ENCODE measurements around the gene INAVA. TPM values are rescaled to one million over a fixed set of nuclear protein-coding genes. Genes with fewer than 3 reads are reported as not detected.
A peak's percentile ranks its signal among the peaks of the same experiment; 100 is the strongest.

INAVA gene
- total RNA-seq, 1 donor from 2014 or later = 28.7 TPM

GRCh38 chr1:200887036-200887435 lies 7.7 kb upstream of the INAVA start:
- no peak overlapping the region for H3K4me3 ChIP-seq (ENCODE audit: low read depth, low read length)
- H3K27me3 ChIP-seq (ENCODE audit: control insufficient read depth, insufficient read depth, low read length) = no peaks in the 10 kb centered on the region
- TF ChIP-seq, protein P1, sequence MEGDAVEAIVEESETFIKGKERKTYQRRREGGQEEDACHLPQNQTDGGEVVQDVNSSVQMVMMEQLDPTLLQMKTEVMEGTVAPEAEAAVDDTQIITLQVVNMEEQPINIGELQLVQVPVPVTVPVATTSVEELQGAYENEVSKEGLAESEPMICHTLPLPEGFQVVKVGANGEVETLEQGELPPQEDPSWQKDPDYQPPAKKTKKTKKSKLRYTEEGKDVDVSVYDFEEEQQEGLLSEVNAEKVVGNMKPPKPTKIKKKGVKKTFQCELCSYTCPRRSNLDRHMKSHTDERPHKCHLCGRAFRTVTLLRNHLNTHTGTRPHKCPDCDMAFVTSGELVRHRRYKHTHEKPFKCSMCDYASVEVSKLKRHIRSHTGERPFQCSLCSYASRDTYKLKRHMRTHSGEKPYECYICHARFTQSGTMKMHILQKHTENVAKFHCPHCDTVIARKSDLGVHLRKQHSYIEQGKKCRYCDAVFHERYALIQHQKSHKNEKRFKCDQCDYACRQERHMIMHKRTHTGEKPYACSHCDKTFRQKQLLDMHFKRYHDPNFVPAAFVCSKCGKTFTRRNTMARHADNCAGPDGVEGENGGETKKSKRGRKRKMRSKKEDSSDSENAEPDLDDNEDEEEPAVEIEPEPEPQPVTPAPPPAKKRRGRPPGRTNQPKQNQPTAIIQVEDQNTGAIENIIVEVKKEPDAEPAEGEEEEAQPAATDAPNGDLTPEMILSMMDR (IDR thresholded peaks at IDR 0.05; ENCODE audit: insufficient read depth, low read length, severe bottlenecking) = no peak
- FAIRE-seq (no peak), DNase-seq (ENCODE audit: low read depth) (no peak)
- H3K36me3 ChIP-seq (ENCODE audit: control insufficient read depth, insufficient read depth, low read length) = no peaks in the 10 kb centered on the region

GRCh38 chr1:200887772-200888348 lies 6.8 kb upstream of the INAVA start:
- FAIRE-seq = no peak
- TF ChIP-seq, protein P1 (IDR thresholded peaks at IDR 0.05; ENCODE audit: insufficient read depth, low read length, severe bottlenecking) = no peak
- Histone ChIP-seq H3K36me3 (ENCODE audit: control insufficient read depth, insufficient read depth, low read length) (no peaks in the 10 kb centered on the region), H3K27me3 (ENCODE audit: control insufficient read depth, insufficient read depth, low read length) (no peaks in the 10 kb centered on the region), H3K4me3 (ENCODE audit: low read depth, low read length) (no peak overlapping the region)
- no peak for DNase-seq (ENCODE audit: low read depth)

DNA sequence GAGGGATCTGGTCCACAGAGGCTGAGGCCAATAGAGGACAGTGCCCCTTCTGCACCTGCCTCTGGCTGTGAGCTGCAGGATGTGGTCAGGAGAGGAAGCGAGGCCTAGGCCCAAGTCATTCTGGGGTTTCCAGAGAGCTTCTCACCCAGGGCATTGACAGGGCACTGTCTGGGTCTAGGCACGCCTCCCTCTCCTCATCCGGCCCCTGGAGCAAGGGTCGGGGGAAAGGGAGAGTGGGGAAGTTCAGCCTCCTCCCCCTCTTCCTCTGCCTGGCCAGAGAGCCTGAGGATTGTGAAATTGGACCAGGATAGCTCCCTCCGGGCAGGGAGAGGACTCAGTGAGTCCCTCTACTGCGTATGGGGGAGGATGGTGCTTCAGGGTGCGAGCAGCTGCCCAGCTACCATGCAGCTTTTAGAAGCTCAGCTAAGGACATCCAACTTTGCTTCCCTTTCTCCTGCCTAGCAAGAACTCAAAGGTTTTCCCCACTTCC lies 6.3 kb upstream of the INAVA start:
- DNase-seq (ENCODE audit: low read depth) (no peak), FAIRE-seq (peak; percentile 7)
- Histone ChIP-seq H3K36me3 (ENCODE audit: control insufficient read depth, insufficient read depth, low read length) (no peaks in the 10 kb centered on the region), H3K4me3 (ENCODE audit: low read depth, low read length) (no peak overlapping the region), H3K27me3 (ENCODE audit: control insufficient read depth, insufficient read depth, low read length) (no peaks in the 10 kb centered on the region)
- TF ChIP-seq, protein P1 (IDR thresholded peaks at IDR 0.05; ENCODE audit: insufficient read depth, low read length, severe bottlenecking) = no peak

DNA sequence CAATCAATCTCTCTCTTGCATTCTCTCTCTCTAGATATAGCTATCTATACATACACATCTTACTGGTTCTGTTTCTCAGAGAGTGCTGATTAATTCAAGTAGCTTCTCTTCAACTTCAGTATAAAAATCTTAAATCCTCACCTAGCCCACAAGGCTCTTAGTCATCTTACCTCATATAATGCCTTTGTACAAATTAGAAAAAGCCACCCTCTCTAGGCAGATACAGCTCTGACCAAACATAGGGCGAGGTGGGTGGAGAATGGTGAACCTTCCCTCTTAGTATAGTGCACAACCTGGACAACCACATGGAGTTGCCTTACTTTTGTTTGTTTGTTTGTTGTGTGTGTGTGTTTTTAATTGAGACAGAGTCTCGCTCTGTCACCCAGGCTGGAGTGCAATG lies 5.1 kb upstream of the INAVA start:
- FAIRE-seq = no peak
- H3K27me3 ChIP-seq (ENCODE audit: control insufficient read depth, insufficient read depth, low read length) = no peaks in the 10 kb centered on the region
- H3K36me3 ChIP-seq (ENCODE audit: control insufficient read depth, insufficient read depth, low read length) = no peaks in the 10 kb centered on the region
- H3K4me3 ChIP-seq (ENCODE audit: low read depth, low read length) = no peak overlapping the region
- TF ChIP-seq, protein P1 (IDR thresholded peaks at IDR 0.05; ENCODE audit: insufficient read depth, low read length, severe bottlenecking) = no peak
- no peak for DNase-seq (ENCODE audit: low read depth)

DNA sequence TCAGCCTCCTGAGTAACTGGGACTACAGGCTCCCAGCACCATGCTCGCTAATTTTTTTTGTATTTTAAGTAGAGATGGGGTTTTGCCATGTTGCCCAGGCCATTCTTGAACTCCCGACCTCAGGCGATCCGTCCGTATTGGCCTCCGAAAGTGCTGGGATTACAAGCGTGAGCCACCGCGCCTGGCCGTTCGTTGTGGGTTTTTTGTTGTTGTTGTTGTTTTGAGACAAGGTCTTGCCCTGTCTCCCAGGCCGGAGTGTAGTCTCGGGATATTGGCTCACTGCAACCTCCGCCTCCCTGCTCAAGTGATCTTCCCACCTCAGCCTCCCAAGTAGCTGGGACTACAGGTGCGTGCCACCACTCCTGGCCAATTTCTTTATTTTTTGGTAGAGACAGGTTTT lies 4.7 kb upstream of the INAVA start:
- no peaks in the 10 kb centered on the region for H3K27me3 ChIP-seq (ENCODE audit: control insufficient read depth, insufficient read depth, low read length)
- H3K4me3 ChIP-seq (ENCODE audit: low read depth, low read length) = no peak overlapping the region
- TF ChIP-seq, protein P1 (IDR thresholded peaks at IDR 0.05; ENCODE audit: insufficient read depth, low read length, severe bottlenecking) = no peak
- FAIRE-seq (no peak), DNase-seq (ENCODE audit: low read depth) (no peak)
- H3K36me3 ChIP-seq (ENCODE audit: control insufficient read depth, insufficient read depth, low read length) = no peaks in the 10 kb centered on the region

Data from bronchial epithelial cell (primary cell).